Neural progenitor cell (in vitro differentiated cells): Measurements from ENCODE around the gene KCNB1. TPM values are rescaled to one million over a fixed set of nuclear protein-coding genes. Genes with fewer than 3 reads are reported as not detected.

Experiments
- DNase-seq: peaks from one replicate; pipeline ENCODE4 v3.0.0-alpha.2; 2016; ENCODE audit warnings: low spot score
- H2AFZ ChIP-seq: fragments of 200-600 bp; sonication (generic); replicated peaks from 2 replicates; pipeline ENCODE4 v1.6.1; 2016; ENCODE audit warnings: antibody characterized with exemption
- H3F3A ChIP-seq: fragments of 200-600 bp; sonication (generic); 2 replicates; pipeline ENCODE4 v1.6.1; 2016; ENCODE audit warnings: antibody characterized with exemption, low read depth
- H3K27ac ChIP-seq: fragments of 200-600 bp; sonication (generic); 2 replicates; pipeline ENCODE4 v1.5.1; 2016; ENCODE audit warnings: mild to moderate bottlenecking
- H3K27me3 ChIP-seq: fragments of 200-600 bp; sonication (generic); 2 replicates; pipeline ENCODE4 v1.6.1; 2016; ENCODE audit warnings: mild to moderate bottlenecking, moderate library complexity
- H3K36me3 ChIP-seq: fragments of 200-600 bp; sonication (generic); 2 replicates; pipeline ENCODE4 v1.5.1; 2016
- H3K4me1 ChIP-seq: fragments of 200-600 bp; sonication (generic); 2 replicates; pipeline ENCODE4 v1.6.1; 2016; ENCODE audit warnings: mixed run types
- H3K4me2 ChIP-seq: fragments of 200-600 bp; sonication (generic); 2 replicates; pipeline ENCODE4 v1.6.1; 2016
- H3K4me3 ChIP-seq: fragments of 200-600 bp; sonication (generic); 2 replicates; pipeline ENCODE4 v1.5.1; 2016
- H3K79me2 ChIP-seq: fragments of 200-600 bp; sonication (generic); 2 replicates; pipeline ENCODE4 v1.6.1; 2016; ENCODE audit warnings: low read depth
- H3K9ac ChIP-seq: fragments of 200-600 bp; sonication (generic); 2 replicates; pipeline ENCODE4 v1.6.1; 2016
- H3K9me3 ChIP-seq: fragments of 200-600 bp; sonication (generic); 2 replicates; pipeline ENCODE4 v1.5.1; 2016; ENCODE audit warnings: low read depth
- H4K20me1 ChIP-seq: fragments of 200-600 bp; sonication (generic); 2 replicates; pipeline ENCODE4 v1.6.1; 2016; ENCODE audit warnings: low read depth
- H3K27ac Mint-ChIP-seq: 3 replicates; pipeline ENCODE4 v1.8.0; 2021; ENCODE audit warnings: mixed read lengths
- H3K27me3 Mint-ChIP-seq: 2 replicates; pipeline ENCODE4 v1.8.0; 2022; ENCODE audit warnings: low read depth, mild to moderate bottlenecking, inconsistent platforms, moderate library complexity, mixed read lengths; ENCODE audit not compliant: insufficient read depth
- H3K36me3 Mint-ChIP-seq: 3 replicates; pipeline ENCODE4 v1.8.0; 2021; ENCODE audit warnings: mixed read lengths
- H3K4me1 Mint-ChIP-seq: 3 replicates; pipeline ENCODE4 v1.8.0; 2021; ENCODE audit warnings: mixed read lengths
- H3K4me3 Mint-ChIP-seq: 3 replicates; pipeline ENCODE4 v1.8.0; 2021; ENCODE audit warnings: mild to moderate bottlenecking, moderate library complexity, mixed read lengths
- H3K9me3 Mint-ChIP-seq: 3 replicates; pipeline ENCODE4 v1.8.0; 2020; ENCODE audit warnings: mixed read lengths
- EZH2 ChIP-seq: fragments of 200-600 bp; sonication (generic); IDR thresholded peaks from 2 replicates; pipeline ENCODE4 v1.6.1; 2017; ENCODE audit warnings: antibody characterized with exemption, mild to moderate bottlenecking, moderate library complexity
- EZH2phosphoT487 ChIP-seq: fragments of 200-600 bp; sonication (generic); IDR thresholded peaks from 2 replicates; pipeline ENCODE4 v1.6.1; 2017; ENCODE audit warnings: antibody characterized with exemption
- total RNA-seq: library from RNA; depleted of rRNA; stranded (reverse); fragments of >200 nt; gene quantifications from 2 replicates; pipeline ENCODE4 v1.2.3, GENCODE V29; 2015; ENCODE audit warnings: low replicate concordance
- TF ChIP-seq, protein P1 (sequence below): fragments of 200-600 bp; sonication (generic); IDR thresholded peaks from 2 replicates; pipeline ENCODE4 v1.5.1; 2017; ENCODE audit warnings: antibody characterized with exemption, mild to moderate bottlenecking

The KCNB1 gene
- total RNA-seq, 1 donor from 2014 or later, result 0.97 TPM

DNA sequence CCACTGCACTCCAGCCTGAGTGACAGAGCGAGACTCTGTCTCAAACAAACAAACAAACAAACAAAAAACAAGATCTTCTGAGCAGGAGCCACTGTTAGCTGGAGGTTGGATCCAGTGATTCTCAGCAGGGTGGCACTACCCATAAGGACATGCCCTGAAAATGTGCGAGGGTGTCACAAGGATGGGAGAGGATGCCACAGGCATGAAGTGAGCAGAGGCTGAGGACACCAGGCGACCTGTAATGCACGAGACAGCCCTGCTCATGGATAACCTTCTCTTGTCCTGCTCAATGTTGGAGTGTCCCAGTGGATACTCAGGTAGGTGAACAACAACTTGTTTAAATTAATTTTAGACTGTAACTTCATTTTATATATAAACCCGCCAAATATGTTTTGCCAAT lies 76.8 kb downstream of the KCNB1 start:
- Mint-ChIP-seq H3K4me1 (peaks cover 13% of the 10 kb centered on the region), H3K9me3 (no peaks in the 10 kb centered on the region), H3K36me3 (no peaks in the 10 kb centered on the region)

DNA sequence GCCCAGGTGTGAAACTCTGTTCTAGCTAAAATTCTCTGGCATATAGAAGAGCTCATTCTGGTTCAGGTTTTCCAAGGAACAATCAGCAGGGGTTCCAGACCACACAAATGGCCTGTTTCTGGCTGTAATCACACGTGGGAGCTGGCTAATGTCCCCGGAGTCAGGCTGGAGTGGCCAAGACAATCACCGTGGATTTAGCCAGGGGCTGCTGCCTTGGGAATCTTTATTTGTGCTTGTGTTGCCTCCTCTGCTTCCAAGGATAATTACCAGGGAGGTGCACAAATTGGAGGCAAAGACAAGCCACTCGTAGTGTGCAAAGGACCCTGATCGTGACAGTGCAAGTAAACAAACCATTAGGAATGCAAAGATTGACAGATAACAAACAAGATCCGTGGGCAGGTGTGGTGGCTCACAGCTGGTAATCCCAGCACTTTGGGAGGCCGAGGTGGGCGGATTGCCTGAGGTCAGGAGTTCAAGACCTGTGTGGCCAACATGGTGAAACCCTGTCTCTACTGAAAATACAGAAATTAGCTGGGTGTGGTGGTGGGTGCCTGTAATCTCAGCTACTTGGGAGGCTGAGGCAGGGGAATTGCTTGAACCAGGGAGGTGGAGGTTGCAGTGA lies 77.3 kb downstream of the KCNB1 start:
- peaks cover 3% of the 10 kb centered on the region for H3K27me3 Mint-ChIP-seq
- no peaks in the 10 kb centered on the region for H3K9me3 Mint-ChIP-seq
- Histone ChIP-seq H3K9me3 (no peaks in the 10 kb centered on the region), H2AFZ (no peak overlapping the region), H3K27ac (no peak overlapping the region), H3F3A (no peaks in the 10 kb centered on the region), H3K79me2 (no peaks in the 10 kb centered on the region), H3K4me2 (no peak overlapping the region), H3K36me3 (no peaks in the 10 kb centered on the region), H4K20me1 (no peaks in the 10 kb centered on the region), H3K27me3 (no peaks in the 10 kb centered on the region), H3K4me1 (peaks cover 11% of the 10 kb centered on the region), H3K4me3 (no peak overlapping the region), H3K9ac (no peak overlapping the region)
- TF ChIP-seq EZH2 (no peak), EZH2phosphoT487 (no peak)
- TF ChIP-seq, protein P1, sequence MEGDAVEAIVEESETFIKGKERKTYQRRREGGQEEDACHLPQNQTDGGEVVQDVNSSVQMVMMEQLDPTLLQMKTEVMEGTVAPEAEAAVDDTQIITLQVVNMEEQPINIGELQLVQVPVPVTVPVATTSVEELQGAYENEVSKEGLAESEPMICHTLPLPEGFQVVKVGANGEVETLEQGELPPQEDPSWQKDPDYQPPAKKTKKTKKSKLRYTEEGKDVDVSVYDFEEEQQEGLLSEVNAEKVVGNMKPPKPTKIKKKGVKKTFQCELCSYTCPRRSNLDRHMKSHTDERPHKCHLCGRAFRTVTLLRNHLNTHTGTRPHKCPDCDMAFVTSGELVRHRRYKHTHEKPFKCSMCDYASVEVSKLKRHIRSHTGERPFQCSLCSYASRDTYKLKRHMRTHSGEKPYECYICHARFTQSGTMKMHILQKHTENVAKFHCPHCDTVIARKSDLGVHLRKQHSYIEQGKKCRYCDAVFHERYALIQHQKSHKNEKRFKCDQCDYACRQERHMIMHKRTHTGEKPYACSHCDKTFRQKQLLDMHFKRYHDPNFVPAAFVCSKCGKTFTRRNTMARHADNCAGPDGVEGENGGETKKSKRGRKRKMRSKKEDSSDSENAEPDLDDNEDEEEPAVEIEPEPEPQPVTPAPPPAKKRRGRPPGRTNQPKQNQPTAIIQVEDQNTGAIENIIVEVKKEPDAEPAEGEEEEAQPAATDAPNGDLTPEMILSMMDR, result no peak
- peaks cover 13% of the 10 kb centered on the region for H3K4me1 Mint-ChIP-seq
- no peak overlapping the region for H3K27ac Mint-ChIP-seq
- H3K36me3 Mint-ChIP-seq, result no peaks in the 10 kb centered on the region
- no peak overlapping the region for H3K4me3 Mint-ChIP-seq
- DNase-seq, result peak; percentile 31

More for the DNA sequence above, 76.8 kb downstream of the KCNB1 start:
- Mint-ChIP-seq H3K27me3 (peaks cover 3% of the 10 kb centered on the region), H3K4me3 (no peak overlapping the region), H3K27ac (no peak overlapping the region)
- H4K20me1 ChIP-seq, result no peaks in the 10 kb centered on the region
- no peaks in the 10 kb centered on the region for H3K36me3 ChIP-seq
- TF ChIP-seq, protein P1, result no peak
- TF ChIP-seq EZH2phosphoT487 (no peak), EZH2 (no peak)
- H3K9ac ChIP-seq, result no peak overlapping the region
- H3K79me2 ChIP-seq, result no peaks in the 10 kb centered on the region
- H2AFZ ChIP-seq, result no peak overlapping the region
- no peaks in the 10 kb centered on the region for H3K9me3 ChIP-seq
- H3K4me2 ChIP-seq, result no peak overlapping the region
- peaks cover 11% of the 10 kb centered on the region for H3K4me1 ChIP-seq
- H3K4me3 ChIP-seq, result no peak overlapping the region
- H3K27ac ChIP-seq, result no peak overlapping the region
- no peaks in the 10 kb centered on the region for H3K27me3 ChIP-seq
- DNase-seq, result no peak
- no peaks in the 10 kb centered on the region for H3F3A ChIP-seq

DNA sequence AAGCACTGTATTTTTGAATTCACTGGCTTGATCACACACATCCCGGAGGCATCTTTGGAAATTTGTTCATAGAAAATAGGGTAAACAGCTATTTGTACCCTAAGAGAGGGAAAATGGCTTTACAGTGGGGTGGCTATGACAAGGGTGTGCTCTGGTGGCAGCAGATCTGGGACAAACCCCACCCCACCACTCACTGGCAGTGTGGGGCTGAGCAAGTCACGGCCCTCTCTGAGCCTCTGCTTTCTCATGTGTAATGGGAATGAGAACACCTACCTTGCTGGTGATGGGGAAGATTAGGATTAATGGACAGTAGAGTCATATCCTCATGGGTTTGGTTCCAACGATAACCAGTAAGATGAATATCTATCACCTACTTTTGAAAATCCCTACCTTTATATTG lies 78.0 kb downstream of the KCNB1 start:
- no peaks in the 10 kb centered on the region for H3F3A ChIP-seq
- no peaks in the 10 kb centered on the region for H3K27me3 ChIP-seq
- no peak overlapping the region for H3K27ac Mint-ChIP-seq
- H3K4me1 Mint-ChIP-seq, result peaks cover 13% of the 10 kb centered on the region
- peak overlapping the region; percentile 58 for H3K4me3 Mint-ChIP-seq
- no peaks in the 10 kb centered on the region for H3K36me3 ChIP-seq
- no peak overlapping the region for H2AFZ ChIP-seq
- no peaks in the 10 kb centered on the region for H3K9me3 Mint-ChIP-seq
- H3K9ac ChIP-seq, result no peak overlapping the region
- H3K27ac ChIP-seq, result no peak overlapping the region
- H3K4me2 ChIP-seq, result no peak overlapping the region
- peaks cover 3% of the 10 kb centered on the region for H3K27me3 Mint-ChIP-seq
- H3K4me3 ChIP-seq, result no peak overlapping the region
- no peaks in the 10 kb centered on the region for H4K20me1 ChIP-seq
- no peaks in the 10 kb centered on the region for H3K9me3 ChIP-seq
- peaks cover 11% of the 10 kb centered on the region for H3K4me1 ChIP-seq
- H3K79me2 ChIP-seq, result no peaks in the 10 kb centered on the region
- TF ChIP-seq, protein P1, result no peak
- TF ChIP-seq EZH2, result no peak
- no peak for TF ChIP-seq EZH2phosphoT487
- DNase-seq, result no peak
- H3K36me3 Mint-ChIP-seq, result no peaks in the 10 kb centered on the region
